ENCODE measurements around the gene LIN37.

The LIN37 gene

GRCh38 chr19:35801828-35802227 lies 53.5 kb downstream of the LIN37 start:
- no peak overlapping the region for H2AFZ ChIP-seq (ENCODE audit: low read length)
- H2BK15ac ChIP-seq (ENCODE audit: low read length) = no peak overlapping the region
- no peak for DNase-seq (ENCODE audit: low spot score)
- H2BK120ac ChIP-seq (ENCODE audit: low read depth, low read length) = no peak overlapping the region
- H3K14ac ChIP-seq (ENCODE audit: low read length) = no peak overlapping the region
- H3K27ac ChIP-seq (replicated peaks; ENCODE audit: low read length) = no peak overlapping the region
- H3K4ac ChIP-seq (ENCODE audit: low read length) = no peak overlapping the region
- no peak overlapping the region for H3K4me3 ChIP-seq (ENCODE audit: low read length in 2 of 2)
- H3K4me1 ChIP-seq (ENCODE audit: control insufficient read depth in 2 of 2, insufficient read depth in 1 of 2, low read depth in 1 of 2, low read length in 2 of 2) = peaks cover 3 to 8% of the 10 kb centered on the region in 2 donors
- no peak overlapping the region for H3K9ac ChIP-seq (ENCODE audit: low read depth, low read length, poor library complexity)
- WGBS, 2 donors (ENCODE audit: extremely low coverage in 2 of 2, insufficient read length in 2 of 2, insufficient replicate concordance in 1 of 2) = no CpG with 5 or more reads among the region's 3 CpGs
- peaks cover 6 to 31% (median 12%) of the 10 kb centered on the region in 3 experiments for H3K27me3 ChIP-seq (ENCODE audit: control insufficient read depth in 3 of 3, insufficient read depth in 3 of 3, low read depth in 1 of 3, low read length in 3 of 3)
- H3K79me1 ChIP-seq (ENCODE audit: low read depth, low read length) = peaks cover 8% of the 10 kb centered on the region
- no peak overlapping the region for H4K91ac ChIP-seq (ENCODE audit: low read depth, low read length, poor library complexity)
- no peak overlapping the region for H4K8ac ChIP-seq (ENCODE audit: low read depth, low read length)
- H2AK5ac ChIP-seq (ENCODE audit: low read depth, low read length) = no peak overlapping the region
- no peak overlapping the region for H2BK12ac ChIP-seq (ENCODE audit: low read length)
- H3K23ac ChIP-seq (ENCODE audit: low read depth, low read length, poor library complexity) = no peak overlapping the region
- no peaks in the 10 kb centered on the region for H3K36me3 ChIP-seq (replicated peaks in 1 of 2; ENCODE audit: control insufficient read depth in 2 of 2, insufficient read depth in 2 of 2, low read length in 2 of 2)
- no peak overlapping the region for H3K18ac ChIP-seq (ENCODE audit: low read length)
- H3K9me3 ChIP-seq (replicated peaks in 1 of 2; ENCODE audit: control insufficient read depth in 2 of 2, insufficient read depth in 1 of 2, low read depth in 1 of 2, low read length in 2 of 2) = no peaks in the 10 kb centered on the region
- no peak overlapping the region for H2BK5ac ChIP-seq (ENCODE audit: low read length)
- no peak overlapping the region for H3K4me2 ChIP-seq (ENCODE audit: insufficient read depth, low read length, poor library complexity, severe bottlenecking)
